HG03520 (cell line): ENCODE measurements around the gene ZNF343.
"Not testable (repeated sequence)": the region's sequence is repeated elsewhere in the genome, so short reads cannot be mapped to it uniquely, and the experiment has no call there.

ENCODE experiments used
- ATAC-seq: cut with Tn5 transposase; IDR thresholded peaks from one replicate; pipeline ENCODE4 v1.9.1; 2021; ENCODE audit warnings: mild to moderate bottlenecking, moderate library complexity; ENCODE audit not compliant: unreplicated experiment

The ZNF343 gene

GRCh38 chr20:2521369-2522305, 12.9 kb upstream of the ZNF343 start:
- no peak for ATAC-seq

DNA sequence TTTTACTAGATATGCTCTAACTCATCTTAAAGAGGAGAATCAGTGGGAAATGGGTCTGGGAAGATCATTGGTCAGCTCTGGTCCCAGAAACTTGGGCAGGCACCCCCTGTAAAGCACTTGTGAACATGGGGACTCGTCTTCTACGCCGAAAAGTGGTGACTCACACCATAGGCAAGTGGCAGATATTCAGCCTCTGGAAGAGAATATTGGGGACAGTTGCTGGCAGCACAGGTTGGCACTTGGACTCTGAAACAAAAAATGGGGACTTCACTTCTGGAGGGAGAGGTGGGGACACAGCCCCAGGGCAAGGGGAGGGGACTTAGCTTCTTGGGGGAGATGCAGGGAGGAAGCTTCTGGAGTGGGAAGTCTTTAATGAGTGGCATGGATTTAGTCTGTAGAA, 11.9 kb upstream of the ZNF343 start:
- no peak for ATAC-seq

DNA sequence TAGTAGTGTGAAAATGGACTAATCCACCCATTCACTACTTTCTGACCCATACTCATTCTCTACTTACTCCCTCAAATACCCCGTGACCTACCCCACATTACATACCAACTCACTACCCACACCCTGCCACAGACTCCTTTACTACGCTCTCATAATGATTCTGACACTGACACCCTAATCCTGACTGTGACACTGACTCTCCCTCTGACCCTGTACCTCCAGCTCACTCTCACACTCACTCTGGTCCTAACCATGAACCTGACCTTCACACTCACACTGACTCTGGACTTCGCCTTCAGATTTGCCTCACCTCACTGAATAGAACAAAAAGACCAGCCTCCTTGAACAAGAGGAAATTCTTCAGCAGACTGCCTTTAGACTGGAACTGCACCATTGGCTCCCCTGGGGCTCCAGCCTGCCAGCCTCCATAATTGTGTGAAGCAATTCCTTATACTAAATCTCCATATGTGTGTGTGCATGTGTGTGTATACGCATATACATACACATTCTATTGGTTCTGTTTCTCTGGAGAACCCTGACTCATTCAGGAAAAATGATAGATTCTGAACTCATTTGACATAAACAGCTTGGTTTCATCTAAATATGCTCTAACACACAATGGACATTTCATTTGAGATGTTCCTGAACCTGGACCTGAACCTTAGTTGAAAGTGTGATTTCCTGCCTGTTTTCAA, 10.5 kb upstream of the ZNF343 start:
- ATAC-seq: no peak

DNA sequence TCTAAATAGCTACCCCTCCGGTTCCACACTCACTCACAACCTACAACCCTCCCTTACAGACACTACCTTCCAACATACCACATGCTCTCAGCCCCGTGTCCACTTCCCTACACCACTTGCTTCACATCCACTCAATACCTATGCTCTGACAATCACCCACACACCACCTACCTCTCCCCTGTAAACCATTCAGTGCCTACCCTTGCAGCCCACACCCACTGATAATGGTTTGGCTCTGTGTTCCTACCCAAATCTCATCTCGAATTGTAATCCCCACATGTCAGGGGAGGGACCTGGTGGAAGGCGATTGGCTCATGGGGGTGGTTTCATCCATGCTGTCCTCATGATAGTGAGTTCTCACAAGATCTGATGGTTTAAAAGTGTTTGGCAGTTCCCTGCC, 9.8 kb upstream of the ZNF343 start:
- ATAC-seq: no peak

DNA sequence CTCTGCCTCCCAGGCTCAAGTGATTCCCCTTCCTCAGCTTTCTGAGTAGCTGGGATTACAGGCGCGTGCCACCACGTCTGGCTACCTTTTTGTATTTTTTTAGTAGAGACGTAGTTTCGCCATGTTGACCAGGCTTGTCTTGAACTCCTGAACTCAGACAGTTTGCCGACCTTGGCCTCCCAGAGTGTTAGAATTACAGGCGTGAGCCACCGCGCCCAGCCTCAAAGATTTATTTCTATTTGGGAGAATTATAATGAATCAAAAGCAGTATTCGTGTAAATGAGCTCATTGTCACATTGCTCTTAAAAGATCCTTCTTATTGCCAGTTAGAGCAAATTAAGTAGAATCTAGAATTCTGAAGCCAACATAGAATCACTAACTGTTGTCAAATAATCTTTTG, 9.4 kb upstream of the ZNF343 start:
- ATAC-seq: no peak

- no peak for ATAC-seq
These were observed 7.7 kb upstream of the ZNF343 start for GRCh38 chr20:2516399-2516798.

DNA sequence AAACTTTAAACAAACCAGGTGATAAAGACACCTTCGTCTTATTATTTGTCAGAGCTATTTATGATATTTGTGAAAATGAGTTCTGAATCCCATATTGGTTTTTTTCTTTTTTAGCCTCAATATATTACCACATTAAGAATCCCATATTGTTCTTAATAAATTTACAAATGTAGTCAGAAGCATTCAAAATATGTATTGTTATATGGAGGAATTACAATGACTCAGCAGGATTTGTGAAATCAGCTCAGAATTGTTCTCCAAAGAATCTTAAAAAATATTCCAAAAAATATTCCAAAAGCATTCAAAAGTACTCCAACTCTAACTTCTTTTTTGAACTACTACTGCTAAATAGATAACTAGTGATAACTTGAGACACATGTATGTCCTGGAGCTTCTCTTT, 6.5 kb upstream of the ZNF343 start:
- no peak for ATAC-seq

GRCh38 chr20:2509794-2510193, 1.1 kb upstream of the ZNF343 start:
- no peak for ATAC-seq

DNA sequence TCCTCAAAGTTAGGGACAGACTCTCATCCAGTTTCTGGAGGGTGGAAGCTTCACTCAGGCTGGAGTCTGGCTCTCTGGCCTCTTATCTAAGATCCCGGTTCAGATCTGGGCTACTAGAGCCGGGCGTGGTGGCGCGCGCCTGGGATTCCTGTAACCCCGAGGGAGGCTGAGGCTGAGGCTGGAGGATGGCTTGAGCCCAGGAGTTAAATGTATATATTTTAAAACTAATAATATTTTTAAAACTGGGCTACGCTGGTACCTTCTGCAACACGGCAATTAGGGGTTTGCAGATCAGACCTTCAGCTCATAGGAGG, 710 bp upstream of the ZNF343 start:
- ATAC-seq: no peak

DNA sequence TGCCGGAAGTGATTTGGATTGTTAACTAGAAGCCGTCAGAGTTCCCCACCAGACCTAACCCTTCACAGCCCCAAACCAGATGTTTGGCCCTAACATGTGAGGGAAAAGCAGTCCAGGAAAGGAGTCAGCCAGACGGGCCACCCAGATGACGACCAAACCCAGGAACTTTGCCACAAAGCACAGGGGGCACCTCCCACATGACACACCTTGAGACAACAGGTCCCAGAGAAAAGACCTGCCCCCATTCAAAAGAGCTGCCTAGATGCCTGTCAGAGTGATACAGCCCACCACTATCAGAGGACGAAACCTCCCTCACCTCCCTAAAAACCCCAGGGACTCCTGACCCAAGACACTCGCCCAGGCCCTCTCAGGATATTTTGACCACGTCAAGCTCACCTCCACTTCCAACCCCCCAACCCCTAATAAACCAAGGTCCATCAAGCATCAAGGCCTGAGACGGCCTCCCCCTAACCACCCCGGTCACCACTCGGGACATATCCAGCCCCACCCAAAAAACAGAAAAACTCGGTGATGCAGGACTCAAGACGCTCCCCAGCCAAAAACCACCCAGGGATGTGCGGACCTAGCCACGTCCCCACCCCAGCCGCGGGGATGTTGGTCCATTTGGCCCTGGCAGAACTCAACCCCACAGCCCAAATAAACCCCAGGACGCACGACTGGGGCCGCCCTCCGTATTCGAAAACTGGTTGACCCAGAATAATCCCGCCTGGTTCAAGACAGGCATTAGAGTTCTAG, 662 bp downstream of the ZNF343 start:
- ATAC-seq: peak; percentile 7

- ATAC-seq: no peak
These were observed 1.3 kb downstream of the ZNF343 start for GRCh38 chr20:2507464-2507863.

- ATAC-seq: not testable (repeated sequence)
These were observed 2.3 kb downstream of the ZNF343 start for GRCh38 chr20:2506426-2506825.

DNA sequence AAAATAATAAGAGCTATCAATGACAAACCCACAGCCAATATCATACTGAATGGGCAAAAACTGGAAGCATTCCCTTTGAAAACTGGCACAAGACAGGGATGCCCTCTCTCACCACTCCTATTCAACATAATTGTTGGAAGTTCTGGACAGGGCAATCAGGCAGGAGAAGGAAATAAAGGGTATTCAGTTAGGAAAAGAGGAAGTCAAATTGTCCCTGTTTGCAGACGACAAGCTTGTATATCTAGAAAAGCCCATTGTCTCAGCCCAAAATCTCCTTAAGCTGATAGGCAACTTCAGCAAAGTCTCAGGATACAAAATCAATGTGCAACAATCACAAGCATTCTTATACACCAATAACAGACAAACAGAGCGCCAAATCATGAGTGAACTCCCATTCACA, 3.9 kb downstream of the ZNF343 start:
- not testable (repeated sequence) for ATAC-seq

- ATAC-seq: not testable (repeated sequence)
These were observed 5.8 kb downstream of the ZNF343 start for GRCh38 chr20:2502808-2503384.

- ATAC-seq: no peak
These were observed 23.1 kb downstream of the ZNF343 start for GRCh38 chr20:2485661-2486060.

DNA sequence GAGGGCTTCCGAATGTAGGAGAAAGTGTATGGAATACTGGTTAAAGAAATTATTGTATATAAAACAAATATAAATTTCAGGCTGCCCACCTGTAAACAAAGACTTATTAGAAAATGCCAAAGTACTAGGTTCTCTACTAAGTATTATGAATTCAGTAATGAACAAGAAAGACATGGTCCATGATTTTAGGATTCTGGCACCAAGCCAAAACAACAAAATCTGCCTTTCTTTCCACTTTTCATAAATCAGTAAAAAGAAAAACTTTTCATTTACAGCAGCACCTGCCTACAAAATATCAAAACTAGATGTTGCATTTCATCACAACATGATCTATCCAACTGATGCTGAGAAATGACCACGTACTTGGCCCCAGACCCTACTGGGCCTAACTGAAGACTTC, 23.6 kb downstream of the ZNF343 start:
- ATAC-seq: no peak

DNA sequence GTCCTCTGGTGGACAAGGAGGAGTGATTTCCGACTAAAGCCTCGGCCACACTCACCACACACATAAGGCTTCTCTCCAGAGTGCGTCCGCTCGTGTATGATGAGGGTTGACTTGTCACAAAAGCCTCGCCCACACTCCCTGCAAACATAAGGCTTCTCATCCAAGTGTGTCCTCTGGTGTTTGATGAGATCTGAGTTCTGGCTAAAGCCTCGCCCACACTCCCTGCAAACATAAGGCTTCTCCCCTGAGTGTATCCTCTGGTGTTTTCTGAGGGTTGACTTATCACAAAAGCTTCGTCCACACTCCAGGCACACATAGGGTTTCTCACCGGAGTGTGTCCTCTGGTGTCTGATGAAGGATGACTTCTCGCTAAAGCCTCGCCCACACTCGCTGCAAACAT, 25.2 kb downstream of the ZNF343 start:
- ATAC-seq: no peak

DNA sequence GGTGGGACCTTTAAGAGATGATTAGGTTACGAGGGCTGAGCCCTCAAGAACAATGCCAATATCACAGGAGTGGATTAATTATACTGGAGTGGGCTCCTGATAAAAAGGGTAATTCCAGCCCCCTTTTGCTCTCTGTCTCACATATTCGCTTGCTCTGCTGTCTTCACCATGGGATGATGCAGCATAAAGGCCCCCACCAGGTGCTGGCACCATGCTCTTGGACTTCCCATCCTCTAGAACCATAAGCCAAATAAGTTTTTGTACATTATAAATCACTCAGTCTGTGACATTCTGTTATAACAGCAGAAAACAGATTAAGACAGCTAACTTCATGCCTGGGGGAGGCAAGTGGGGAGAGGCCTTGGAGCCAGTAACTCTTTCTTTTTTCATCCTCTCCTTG, 28.3 kb downstream of the ZNF343 start:
- no peak for ATAC-seq

DNA sequence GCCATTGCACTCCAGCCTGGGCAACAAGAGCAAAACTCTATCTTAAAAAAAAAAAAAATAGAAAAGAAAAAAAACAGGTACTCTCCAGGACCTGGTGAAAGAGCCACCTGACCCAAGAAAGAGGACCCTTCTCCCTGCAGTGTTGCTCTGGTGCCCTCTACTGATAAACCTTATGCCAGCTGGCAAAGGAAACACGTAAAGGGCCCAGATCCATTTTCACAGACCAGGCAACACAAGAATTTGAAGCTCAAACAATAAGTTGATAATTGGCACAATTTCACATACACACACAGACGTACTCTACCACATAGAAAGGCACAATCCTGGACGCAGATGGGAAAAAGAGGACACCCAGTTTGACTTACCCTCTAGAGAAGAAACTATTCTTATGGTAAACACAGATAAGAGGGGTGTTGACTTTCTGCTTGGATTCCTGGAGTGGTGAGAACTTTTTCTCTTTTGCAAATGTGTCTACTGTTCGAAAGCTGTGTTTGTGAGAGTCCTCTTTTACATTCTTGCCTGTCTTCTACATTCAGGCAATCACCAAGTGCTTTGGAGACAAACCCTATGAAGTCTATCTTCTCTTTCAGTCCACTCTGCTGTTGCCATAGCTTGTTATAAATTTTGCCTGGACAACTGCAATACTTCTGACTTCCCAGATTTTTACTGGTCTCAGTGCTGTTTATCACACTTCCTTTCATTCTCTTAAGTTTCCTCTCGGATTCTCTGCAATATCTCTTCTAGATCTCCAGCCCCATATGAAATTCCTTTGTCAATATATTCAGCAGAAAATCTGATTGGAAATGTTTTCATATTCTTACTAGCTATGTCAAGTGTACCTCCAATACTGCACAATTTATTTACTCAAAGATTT, 31.7 kb downstream of the ZNF343 start:
- ATAC-seq: no peak
